HG03520 (cell line): Measurements from ENCODE around the gene FBXW11.

Experiments used
- ATAC-seq: cut with Tn5 transposase; IDR thresholded peaks from one replicate; pipeline ENCODE4 v1.9.1; 2021; ENCODE audit warnings: mild to moderate bottlenecking, moderate library complexity; ENCODE audit not compliant: unreplicated experiment

FBXW11 gene

DNA sequence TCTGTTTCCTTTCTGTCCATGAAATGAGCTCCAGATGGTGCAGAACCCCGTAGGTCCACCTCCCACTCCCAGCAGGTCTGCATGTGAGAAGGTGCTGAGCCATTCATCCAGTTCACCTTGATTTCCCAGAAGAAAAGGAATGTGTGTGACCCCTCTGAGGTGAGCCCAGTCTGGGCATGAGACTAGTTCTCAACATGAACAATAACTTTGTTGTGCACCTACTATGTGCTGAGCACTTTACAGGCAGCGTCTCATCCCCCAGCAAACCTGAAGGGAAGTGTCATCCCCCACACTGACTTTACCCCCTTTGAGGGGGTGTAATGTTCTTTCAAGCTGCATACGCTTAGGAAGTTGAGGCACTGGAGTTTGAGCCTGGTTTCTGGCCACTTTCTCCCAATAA is 159.4 kb downstream of the FBXW11 start:
- no peak for ATAC-seq

- no peak for ATAC-seq
Measured at GRCh38 chr5:171846323-171846722, 160.1 kb downstream of the FBXW11 start.

GRCh38 chr5:171845857-171846256 is 160.6 kb downstream of the FBXW11 start:
- no peak for ATAC-seq

- ATAC-seq = no peak
Measured at GRCh38 chr5:171845040-171845630, 161.3 kb downstream of the FBXW11 start.

DNA sequence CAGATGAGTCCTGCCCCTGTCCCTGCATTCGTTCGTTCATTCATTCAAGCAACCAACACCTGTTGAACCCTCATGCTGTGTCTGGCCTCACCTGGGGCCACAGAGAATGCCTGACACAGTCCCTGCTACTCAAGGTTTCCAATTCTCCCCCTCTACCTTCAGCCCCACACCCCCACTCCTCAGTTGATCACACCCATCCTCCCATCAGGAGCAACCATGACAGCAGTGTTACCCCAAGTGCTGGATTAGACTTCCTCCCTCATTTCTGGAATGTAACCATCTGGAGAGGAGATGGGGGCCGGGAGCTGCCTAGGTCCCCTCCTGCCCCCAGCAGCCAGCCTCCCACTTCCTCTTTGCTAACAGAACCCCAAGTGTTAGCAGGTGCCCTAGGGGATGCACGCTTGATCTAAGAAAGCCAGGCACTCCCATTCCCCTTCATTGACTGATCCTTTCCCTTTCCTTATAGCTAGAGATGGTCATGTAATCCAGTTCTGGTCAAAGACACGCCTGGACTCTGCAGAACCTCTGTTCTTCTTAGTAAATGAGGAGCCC is 163.6 kb downstream of the FBXW11 start:
- ATAC-seq = no peak

GRCh38 chr5:171841984-171842776 is 164.3 kb downstream of the FBXW11 start:
- ATAC-seq = no peak

- ATAC-seq = no peak
Measured at GRCh38 chr5:171840711-171841522, 165.5 kb downstream of the FBXW11 start.

DNA sequence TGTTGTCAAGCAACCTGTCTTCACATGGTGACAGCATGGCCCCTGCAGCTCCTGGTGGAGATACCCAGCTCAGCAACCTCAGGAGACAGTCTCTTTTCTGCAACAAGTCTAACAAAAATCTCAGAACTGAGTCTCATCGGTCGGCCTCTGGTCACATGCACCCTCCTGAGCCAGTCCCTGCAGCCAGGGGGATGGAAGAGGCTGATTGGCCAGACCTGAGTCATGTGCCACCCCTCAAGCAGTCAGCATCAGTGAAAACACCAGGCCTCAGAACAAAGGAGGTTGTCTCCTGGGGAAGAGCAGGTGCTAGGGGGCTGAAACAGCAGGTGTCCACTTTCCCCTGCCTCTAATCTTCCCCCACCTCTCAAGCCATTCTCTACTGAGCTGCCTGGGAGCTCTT is 166.4 kb downstream of the FBXW11 start:
- ATAC-seq = no peak

DNA sequence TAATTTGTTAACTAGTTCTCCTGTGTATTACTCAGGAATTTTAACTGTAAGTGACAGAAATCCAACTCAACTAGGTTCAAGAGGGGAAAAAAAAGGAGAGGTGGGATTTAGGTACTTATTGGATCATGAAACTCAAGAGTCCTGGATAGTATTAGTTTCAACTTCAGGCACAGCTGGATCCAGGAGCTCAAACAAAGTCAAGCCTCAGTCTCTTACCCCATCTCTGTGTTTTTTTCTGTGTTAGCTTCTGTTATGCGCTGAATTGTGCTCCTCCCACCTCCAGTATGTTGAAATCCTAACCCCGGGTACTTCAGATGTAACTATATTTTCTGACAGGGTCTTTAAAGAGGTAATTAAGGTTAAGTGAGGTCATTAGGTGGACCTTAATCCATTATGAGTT is 167.3 kb downstream of the FBXW11 start:
- no peak for ATAC-seq

GRCh38 chr5:171838066-171838465 is 168.4 kb downstream of the FBXW11 start:
- no peak for ATAC-seq

DNA sequence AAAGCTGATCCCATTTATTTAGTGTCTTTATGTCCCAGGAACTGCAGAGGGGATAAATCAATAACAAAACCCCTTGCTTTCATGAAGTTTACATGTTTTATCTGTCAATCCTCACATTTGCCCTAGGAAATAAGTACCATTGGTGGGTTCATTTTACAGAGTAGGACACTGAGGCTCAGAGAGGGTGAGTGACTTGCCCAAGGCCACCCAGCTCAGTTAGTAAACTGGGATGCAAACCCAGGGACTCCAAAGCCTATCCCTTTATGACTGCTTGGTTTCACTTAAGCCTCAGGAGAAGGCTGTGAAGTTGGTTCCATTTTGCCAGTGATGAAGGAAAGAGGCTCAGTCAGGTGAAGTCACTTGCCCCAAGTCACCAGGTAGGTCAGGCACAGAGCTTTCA is 168.9 kb downstream of the FBXW11 start:
- no peak for ATAC-seq

DNA sequence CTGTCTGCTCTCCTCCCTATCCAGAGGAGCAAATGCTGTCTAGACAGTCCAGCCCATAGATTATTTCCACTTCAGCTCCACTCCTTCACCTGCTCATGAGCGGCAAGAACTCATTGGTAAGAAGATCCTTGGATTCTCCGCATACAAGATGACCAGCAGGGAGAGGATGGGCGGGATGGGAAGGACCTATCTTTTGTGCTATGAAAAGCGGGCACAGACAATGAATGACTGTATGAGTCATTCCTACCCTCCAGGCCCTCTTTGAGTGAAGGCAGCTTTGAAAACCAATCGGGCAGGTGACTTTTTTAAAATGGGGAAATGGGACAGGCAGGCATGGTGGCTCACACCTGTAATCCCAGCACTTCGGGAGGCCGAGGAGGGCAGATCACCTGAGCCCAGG is 171.4 kb downstream of the FBXW11 start:
- ATAC-seq = no peak

DNA sequence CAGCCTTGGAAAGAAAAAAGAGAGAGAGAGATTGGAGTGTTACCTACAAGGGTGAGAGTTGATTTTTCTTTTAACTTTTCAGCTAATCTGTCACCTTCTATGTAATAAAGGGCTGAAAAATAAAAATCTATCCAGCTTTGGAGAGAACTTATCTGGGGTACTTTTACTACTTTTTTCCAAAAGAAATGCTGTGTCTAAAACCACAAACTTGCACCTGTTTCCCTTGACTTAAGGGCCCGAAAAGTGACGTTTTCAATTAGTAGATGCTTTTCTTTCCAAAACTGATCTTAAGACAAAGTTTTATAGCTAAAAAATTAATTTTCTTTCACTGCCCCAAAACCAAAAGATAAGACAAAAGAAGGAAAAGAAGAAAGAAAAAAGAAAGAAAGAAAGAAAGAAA is 172.0 kb downstream of the FBXW11 start:
- no peak for ATAC-seq

GRCh38 chr5:171832775-171833174 is 173.7 kb downstream of the FBXW11 start:
- ATAC-seq = no peak

DNA sequence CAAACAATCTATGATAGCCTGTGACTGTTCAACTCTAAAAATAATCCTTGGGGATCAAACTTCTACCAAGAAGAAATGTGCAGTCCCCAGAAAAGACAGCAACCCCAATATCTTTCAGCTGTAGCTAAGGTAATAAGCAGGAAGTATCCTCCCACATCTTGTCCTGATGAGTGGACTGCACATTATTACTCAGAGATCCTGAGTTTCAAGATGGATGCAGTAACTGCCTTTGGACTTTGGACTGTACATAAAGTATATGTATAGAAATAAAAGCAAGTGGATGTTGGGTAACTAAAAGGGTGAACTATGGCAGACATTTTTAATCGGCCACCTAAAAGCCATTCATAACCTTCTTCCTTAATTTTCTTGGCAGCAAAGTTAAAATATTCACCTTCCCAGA is 175.8 kb downstream of the FBXW11 start:
- ATAC-seq = no peak

DNA sequence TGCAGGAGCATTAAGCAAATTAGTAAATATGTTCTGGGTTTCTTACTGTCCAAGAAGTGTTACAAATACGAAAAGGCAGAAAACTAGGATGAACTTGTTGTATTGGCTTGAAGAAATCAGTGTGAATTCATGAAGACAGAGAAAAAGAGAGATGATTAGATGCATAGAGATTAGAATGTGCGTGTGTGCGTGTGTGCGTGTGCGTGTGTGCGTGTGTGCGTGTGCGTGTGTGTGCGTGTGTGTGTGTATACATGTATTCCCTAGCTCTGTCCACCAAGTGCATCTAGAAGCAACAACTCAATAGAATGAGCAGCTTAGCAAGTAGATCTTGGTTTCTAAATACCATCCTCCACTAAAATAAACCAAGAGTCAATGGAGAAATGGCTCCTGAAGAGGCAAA is 179.3 kb downstream of the FBXW11 start:
- ATAC-seq = no peak

DNA sequence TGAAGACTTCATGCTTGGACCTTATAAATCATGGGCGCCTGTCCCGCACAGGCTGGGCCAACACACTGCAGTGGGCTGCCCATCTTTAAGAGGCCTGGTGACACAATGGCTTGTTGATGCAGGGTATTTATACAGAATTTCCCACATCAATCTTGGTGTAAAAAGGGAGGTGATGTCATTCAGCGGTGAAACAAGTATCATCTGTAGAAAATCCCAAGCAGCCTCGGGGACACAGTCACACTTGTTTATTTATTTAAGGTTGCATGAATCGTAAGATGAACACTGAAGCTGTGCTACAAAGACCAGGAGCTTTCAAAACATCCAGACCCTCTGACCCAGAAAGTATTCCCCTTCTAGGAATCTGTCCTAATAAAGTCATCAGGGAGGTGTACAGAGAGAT is 180.3 kb downstream of the FBXW11 start:
- ATAC-seq = no peak

DNA sequence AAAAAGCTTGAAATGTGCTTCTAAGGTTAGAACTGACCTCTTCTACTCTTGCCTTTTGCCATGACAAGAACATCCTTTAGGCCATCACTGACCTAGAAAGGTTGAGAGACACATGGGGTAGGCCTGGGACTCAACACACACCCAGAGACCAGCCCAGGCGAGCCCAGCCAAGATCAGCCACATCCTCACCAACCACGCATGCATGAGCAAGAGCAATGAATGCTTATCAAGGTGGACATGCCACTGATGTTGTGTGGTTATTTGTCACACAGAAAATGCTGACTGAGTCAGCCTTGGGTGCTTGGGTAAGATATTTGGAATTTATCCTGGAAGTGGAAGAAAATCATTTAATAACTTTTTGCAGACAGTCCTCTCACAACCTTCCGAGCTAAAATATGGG is 181.4 kb downstream of the FBXW11 start:
- ATAC-seq = no peak

GRCh38 chr5:171823269-171823668 is 183.2 kb downstream of the FBXW11 start:
- no peak for ATAC-seq

- no peak for ATAC-seq
Measured at GRCh38 chr5:171821286-171821685, 185.2 kb downstream of the FBXW11 start.

DNA sequence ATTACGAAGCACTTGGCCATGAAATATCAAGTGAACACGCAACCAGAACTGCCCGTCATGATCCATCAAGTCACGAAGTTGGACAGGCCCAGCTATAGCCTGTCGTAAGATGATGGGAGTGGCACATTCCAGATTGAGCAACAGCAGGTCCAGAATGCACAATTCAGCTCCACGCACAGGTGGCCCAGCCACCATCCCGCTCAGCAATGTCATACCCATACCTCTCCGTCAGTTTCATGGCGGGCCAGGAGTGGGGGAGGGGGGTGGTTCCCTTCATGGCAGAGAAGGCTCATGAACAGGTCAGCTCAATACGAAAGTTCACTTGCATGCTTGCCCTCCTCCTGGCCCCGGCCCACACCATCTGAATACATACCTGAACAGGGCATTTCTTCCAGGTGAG is 185.9 kb downstream of the FBXW11 start:
- no peak for ATAC-seq

DNA sequence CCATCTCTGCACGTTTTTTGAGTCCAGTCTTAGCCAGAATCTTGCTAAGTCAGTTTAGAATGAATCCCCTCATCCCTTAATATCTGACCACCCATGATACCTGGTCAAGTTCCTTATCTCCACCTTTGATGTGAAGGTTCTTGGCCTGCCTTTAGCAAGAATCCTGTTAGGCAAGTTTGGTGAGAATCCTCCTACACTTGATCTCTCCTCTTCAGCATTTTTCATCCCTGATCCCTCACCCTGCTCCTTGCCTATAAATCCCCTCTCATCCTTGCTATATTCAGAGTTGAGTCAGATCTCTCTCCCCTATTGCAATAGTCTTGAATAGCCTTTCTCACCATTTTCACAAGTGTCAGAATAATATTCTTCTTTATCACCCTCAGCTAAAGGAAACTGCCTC is 189.8 kb downstream of the FBXW11 start:
- ATAC-seq = no peak
